DOHH2 (cell line): Measurements from ENCODE around the gene ROCK2.

Experiments used
- EZH2phosphoT487 ChIP-seq: fragments of 200-600 bp; sonication (generic); IDR thresholded peaks from 2 replicates; pipeline ENCODE4 v1.6.1; 2017; ENCODE audit warnings: borderline replicate concordance, mild to moderate bottlenecking, antibody characterized with exemption, low read length, moderate library complexity, mixed read lengths
- TF ChIP-seq, protein P1 (sequence below): fragments of 200-600 bp; sonication (generic); IDR thresholded peaks from one replicate; pipeline ENCODE4 v1.5.1; 2014; ENCODE audit warnings: antibody characterized with exemption, mild to moderate bottlenecking, low read depth, low read length; ENCODE audit not compliant: poor library complexity, severe bottlenecking

DNA sequence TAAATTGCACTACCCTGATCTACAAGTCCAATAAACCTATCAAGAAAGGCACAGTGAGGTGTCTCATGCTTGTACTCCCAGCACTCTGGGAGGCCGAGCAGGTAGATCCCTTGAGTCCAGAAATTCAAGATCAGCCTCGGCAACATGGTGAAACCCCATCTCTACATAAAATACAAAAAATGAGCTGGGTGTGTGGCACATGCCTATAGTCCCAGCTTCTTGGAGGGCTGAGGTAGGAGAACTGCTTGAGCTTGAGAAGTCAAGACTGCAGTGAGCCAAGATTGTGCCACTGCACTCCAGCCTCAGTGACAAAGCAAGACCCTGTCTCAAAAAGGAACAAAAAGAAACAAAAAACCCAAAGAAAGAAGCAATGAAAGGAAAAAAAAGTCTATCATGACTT, 58.9 kb downstream of the ROCK2 start:
- TF ChIP-seq, protein P1, sequence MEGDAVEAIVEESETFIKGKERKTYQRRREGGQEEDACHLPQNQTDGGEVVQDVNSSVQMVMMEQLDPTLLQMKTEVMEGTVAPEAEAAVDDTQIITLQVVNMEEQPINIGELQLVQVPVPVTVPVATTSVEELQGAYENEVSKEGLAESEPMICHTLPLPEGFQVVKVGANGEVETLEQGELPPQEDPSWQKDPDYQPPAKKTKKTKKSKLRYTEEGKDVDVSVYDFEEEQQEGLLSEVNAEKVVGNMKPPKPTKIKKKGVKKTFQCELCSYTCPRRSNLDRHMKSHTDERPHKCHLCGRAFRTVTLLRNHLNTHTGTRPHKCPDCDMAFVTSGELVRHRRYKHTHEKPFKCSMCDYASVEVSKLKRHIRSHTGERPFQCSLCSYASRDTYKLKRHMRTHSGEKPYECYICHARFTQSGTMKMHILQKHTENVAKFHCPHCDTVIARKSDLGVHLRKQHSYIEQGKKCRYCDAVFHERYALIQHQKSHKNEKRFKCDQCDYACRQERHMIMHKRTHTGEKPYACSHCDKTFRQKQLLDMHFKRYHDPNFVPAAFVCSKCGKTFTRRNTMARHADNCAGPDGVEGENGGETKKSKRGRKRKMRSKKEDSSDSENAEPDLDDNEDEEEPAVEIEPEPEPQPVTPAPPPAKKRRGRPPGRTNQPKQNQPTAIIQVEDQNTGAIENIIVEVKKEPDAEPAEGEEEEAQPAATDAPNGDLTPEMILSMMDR = no peak
- no peak for TF ChIP-seq EZH2phosphoT487
